Endothelial cell of umbilical vein (primary cell): ENCODE measurements around the gene ALX1.

Experiments used
- FOS ChIP-seq: IDR thresholded peaks from 2 replicates; pipeline ENCODE4 v1.6.1; 2011; ENCODE audit warnings: mild to moderate bottlenecking, low read length, moderate library complexity, borderline replicate concordance; ENCODE audit not compliant: insufficient read depth
- JUN ChIP-seq: IDR thresholded peaks from 2 replicates; pipeline ENCODE4 v1.6.1; 2011; ENCODE audit warnings: borderline replicate concordance, low read depth; ENCODE audit not compliant: insufficient read length, insufficient read depth
- POLR2A ChIP-seq: IDR thresholded peaks from 2 replicates; pipeline ENCODE4 v1.6.1; 2012; ENCODE audit warnings: low read depth, mild to moderate bottlenecking, control low read depth, low read length
- TF ChIP-seq, protein P1 (sequence below), 2 donors: IDR thresholded peaks; 1 replicate in 1 of 2; 2 replicates in 1 of 2; pipeline ENCODE4 v1.5.1; 2011; ENCODE audit warnings: low read length in 2 of 2, mild to moderate bottlenecking in 2 of 2, moderate library complexity in 2 of 2, control low read depth in 1 of 2, inconsistent platforms in 1 of 2, low read depth in 1 of 2; ENCODE audit not compliant: insufficient read depth in 1 of 2; ENCODE audit errors: extremely low read depth in 1 of 2

DNA sequence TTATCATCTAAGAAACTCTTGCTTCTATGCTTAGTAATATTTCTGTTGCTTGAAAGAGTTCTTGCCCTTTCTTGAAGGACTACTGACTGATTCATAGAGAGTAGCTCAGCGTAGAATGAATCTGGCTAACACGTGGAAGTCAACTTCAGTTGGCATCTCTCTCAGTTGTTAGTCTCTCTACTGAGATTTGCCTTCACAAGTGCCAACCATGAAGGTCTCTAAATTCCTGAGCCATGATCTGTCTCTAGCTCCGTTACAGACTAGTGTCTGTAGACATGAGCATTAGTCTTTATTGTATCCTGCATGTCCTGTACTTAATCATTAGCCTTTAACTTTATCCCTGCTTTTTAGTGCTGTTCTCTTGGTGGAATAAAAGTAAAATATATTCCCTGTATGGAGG is 19.1 kb upstream of the ALX1 start:
- TF ChIP-seq POLR2A: no peak
- TF ChIP-seq, protein P1, sequence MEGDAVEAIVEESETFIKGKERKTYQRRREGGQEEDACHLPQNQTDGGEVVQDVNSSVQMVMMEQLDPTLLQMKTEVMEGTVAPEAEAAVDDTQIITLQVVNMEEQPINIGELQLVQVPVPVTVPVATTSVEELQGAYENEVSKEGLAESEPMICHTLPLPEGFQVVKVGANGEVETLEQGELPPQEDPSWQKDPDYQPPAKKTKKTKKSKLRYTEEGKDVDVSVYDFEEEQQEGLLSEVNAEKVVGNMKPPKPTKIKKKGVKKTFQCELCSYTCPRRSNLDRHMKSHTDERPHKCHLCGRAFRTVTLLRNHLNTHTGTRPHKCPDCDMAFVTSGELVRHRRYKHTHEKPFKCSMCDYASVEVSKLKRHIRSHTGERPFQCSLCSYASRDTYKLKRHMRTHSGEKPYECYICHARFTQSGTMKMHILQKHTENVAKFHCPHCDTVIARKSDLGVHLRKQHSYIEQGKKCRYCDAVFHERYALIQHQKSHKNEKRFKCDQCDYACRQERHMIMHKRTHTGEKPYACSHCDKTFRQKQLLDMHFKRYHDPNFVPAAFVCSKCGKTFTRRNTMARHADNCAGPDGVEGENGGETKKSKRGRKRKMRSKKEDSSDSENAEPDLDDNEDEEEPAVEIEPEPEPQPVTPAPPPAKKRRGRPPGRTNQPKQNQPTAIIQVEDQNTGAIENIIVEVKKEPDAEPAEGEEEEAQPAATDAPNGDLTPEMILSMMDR (IDR thresholded peaks at IDR 0.05; ENCODE audit: extremely low read depth in 1 of 2, insufficient read depth in 1 of 2, low read depth in 1 of 2, low read length in 2 of 2): no peak
- TF ChIP-seq FOS: no peak
- no peak for TF ChIP-seq JUN
